GM23338 (cell line): ENCODE measurements around the gene ETFA. TPM values are rescaled to one million over a fixed set of nuclear protein-coding genes. Genes with fewer than 3 reads are reported as not detected.

ENCODE experiments used
- ATAC-seq: fragments of 200-7000 bp; cut with Tn5 transposase; 3 replicates; pipeline ENCODE4 v1.9.1; 2020
- DNase-seq: peaks from one replicate; pipeline ENCODE4 v3.0.0-alpha.2; 2015; ENCODE audit warnings: low spot score
- H2AFZ ChIP-seq: fragments of 200-600 bp; sonication (generic); 2 replicates; pipeline ENCODE4 v1.8.0; 2016; ENCODE audit warnings: antibody characterized with exemption, mild to moderate bottlenecking, moderate library complexity
- H3F3A ChIP-seq: fragments of 200-600 bp; sonication (generic); replicated peaks from 2 replicates; pipeline ENCODE4 v1.8.0; 2017; ENCODE audit warnings: antibody characterized with exemption, mixed run types, low read depth
- H3K27ac ChIP-seq: fragments of 200-600 bp; sonication (generic); 2 replicates; pipeline ENCODE4 v1.6.1; 2016; ENCODE audit warnings: low read depth
- H3K27me3 ChIP-seq: fragments of 200-600 bp; sonication (generic); 2 replicates; pipeline ENCODE4 v1.8.0; 2016; ENCODE audit warnings: mild to moderate bottlenecking, mixed run types, moderate library complexity; ENCODE audit not compliant: insufficient read depth
- H3K36me3 ChIP-seq: fragments of 200-600 bp; sonication (generic); 2 replicates; pipeline ENCODE4 v1.8.0; 2016; ENCODE audit warnings: mild to moderate bottlenecking; ENCODE audit not compliant: insufficient read depth
- H3K4me1 ChIP-seq: fragments of 200-600 bp; sonication (generic); 2 replicates; pipeline ENCODE4 v1.8.0; 2016; ENCODE audit warnings: mild to moderate bottlenecking, moderate library complexity; ENCODE audit not compliant: insufficient read depth
- H3K4me2 ChIP-seq: fragments of 200-600 bp; sonication (generic); 2 replicates; pipeline ENCODE4 v1.7.1; 2017; ENCODE audit warnings: mixed run types
- H3K4me3 ChIP-seq: fragments of 200-600 bp; sonication (generic); 2 replicates; pipeline ENCODE4 v1.6.1; 2016; ENCODE audit warnings: mixed run types
- H3K79me2 ChIP-seq: fragments of 200-600 bp; sonication (generic); replicated peaks from 2 replicates; pipeline ENCODE4 v1.8.0; 2017; ENCODE audit warnings: mild to moderate bottlenecking; ENCODE audit not compliant: insufficient read depth
- H3K9me2 ChIP-seq: fragments of 200-600 bp; sonication (generic); 2 replicates; pipeline ENCODE4 v1.8.0; 2017; ENCODE audit not compliant: insufficient read depth
- H4K20me1 ChIP-seq: fragments of 200-600 bp; sonication (generic); replicated peaks from 2 replicates; pipeline ENCODE4 v1.8.0; 2017; ENCODE audit warnings: mild to moderate bottlenecking; ENCODE audit not compliant: insufficient read depth
- H3K27ac Mint-ChIP-seq: 2 replicates; pipeline ENCODE4 v1.8.0; 2020; ENCODE audit warnings: inconsistent platforms, mild to moderate bottlenecking, moderate library complexity, mixed read lengths
- H3K27me3 Mint-ChIP-seq: 3 replicates; pipeline ENCODE4 v1.8.0; 2022; ENCODE audit warnings: low read depth, mild to moderate bottlenecking, moderate library complexity, mixed read lengths, inconsistent platforms; ENCODE audit not compliant: insufficient read depth, poor library complexity
- H3K36me3 Mint-ChIP-seq: 3 replicates; pipeline ENCODE4 v1.8.0; 2021; ENCODE audit warnings: low read depth, mild to moderate bottlenecking, inconsistent platforms, moderate library complexity, mixed read lengths
- H3K4me1 Mint-ChIP-seq: 3 replicates; pipeline ENCODE4 v1.8.0; 2020; ENCODE audit warnings: mild to moderate bottlenecking, inconsistent platforms, mixed read lengths
- H3K4me3 Mint-ChIP-seq: 3 replicates; pipeline ENCODE4 v1.8.0; 2021; ENCODE audit warnings: moderate library complexity, mild to moderate bottlenecking, inconsistent platforms, mixed read lengths
- H3K9me3 Mint-ChIP-seq: 3 replicates; pipeline ENCODE4 v1.8.0; 2020; ENCODE audit warnings: moderate library complexity, mild to moderate bottlenecking, inconsistent platforms, mixed read lengths
- CTCF ChIP-seq, 2 experiments: fragments of 200-600 bp in 1 of 2; sonication (generic) in 1 of 2; conservative IDR thresholded peaks; 2 replicates each; pipeline versions ENCODE4 v1.5.1 to v1.6.1; 2016 to 2017; ENCODE audit warnings: antibody characterized with exemption in 2 of 2, low read depth in 2 of 2, mild to moderate bottlenecking in 2 of 2, moderate library complexity in 1 of 2
- ETS1 ChIP-seq: IDR thresholded peaks from 2 replicates; pipeline ENCODE4 v1.6.1; 2016; ENCODE audit warnings: antibody characterized with exemption
- REST ChIP-seq: IDR thresholded peaks from one replicate; pipeline ENCODE4 v1.6.1; 2018; ENCODE audit warnings: antibody characterized with exemption; ENCODE audit not compliant: unreplicated experiment
- STAT1 ChIP-seq: IDR thresholded peaks from one replicate; pipeline ENCODE4 v1.6.1; 2016; ENCODE audit warnings: antibody characterized with exemption; ENCODE audit not compliant: unreplicated experiment
- ZNF114 ChIP-seq: fragments of 250-450 bp; sonication (Bioruptor Pico); IDR thresholded peaks from 2 replicates; pipeline ENCODE4 v1.5.0; 2020; ENCODE audit warnings: mild to moderate bottlenecking, moderate library complexity
- polyA plus RNA-seq: library from polyadenylated mRNA; unstranded; fragments of >200 nt; fragmentation: Nextera tagmentation; extraction: Ambion mirVana; gene quantifications from 2 replicates; pipeline ENCODE4 v1.2.1, GENCODE V29; 2016
- total RNA-seq: library from RNA; depleted of rRNA; stranded (reverse); fragments of >200 nt; shearing (Covaris generic); gene quantifications from 2 replicates; pipeline ENCODE4 v1.2.3, GENCODE V29; 2014

Gene ETFA
- total and polyA plus RNA-seq, 2 experiments from 2014 or later, result 52.9 to 69.1 TPM

- TF ChIP-seq ETS1, result no peak
- TF ChIP-seq ZNF114 (CRISPR knock-in tag), result no peak
- TF ChIP-seq STAT1, result no peak
- no peak for TF ChIP-seq REST
Observed at GRCh38 chr15:76286271-76286879, 24.9 kb downstream of the ETFA start (continued).

GRCh38 chr15:76285241-76285825, 25.9 kb downstream of the ETFA start:
- Histone ChIP-seq H3K4me3 (no peak overlapping the region), H4K20me1 (no peaks in the 10 kb centered on the region; the same call in 1 of the 2 replicates), H3K27me3 (no peaks in the 10 kb centered on the region), H3K36me3 (no peaks in the 10 kb centered on the region; the same call in 1 of the 2 replicates), H2AFZ (no peak overlapping the region), H3K79me2 (no peaks in the 10 kb centered on the region), H3F3A (no peaks in the 10 kb centered on the region), H3K9me2 (no peaks in the 10 kb centered on the region), H3K4me1 (no peaks in the 10 kb centered on the region), H3K27ac (no peak overlapping the region), H3K4me2 (no peak overlapping the region)
- Mint-ChIP-seq H3K27ac (no peak overlapping the region), H3K9me3 (no peaks in the 10 kb centered on the region; the same call in 2 of the 3 replicates), H3K4me3 (no peak overlapping the region), H3K4me1 (no peaks in the 10 kb centered on the region), H3K27me3 (no peaks in the 10 kb centered on the region), H3K36me3 (peaks cover 8% of the 10 kb centered on the region; the same call in 1 of the 3 replicates)
- no peak for ATAC-seq
- DNase-seq, result peak; percentile 18
- TF ChIP-seq CTCF (conservative IDR thresholded peaks at IDR 0.05; ENCODE audit: low read depth in 2 of 2) (peak; percentile 42 to 50), STAT1 (no peak)
